HepG2 (cell line): ENCODE results near the gene SLC26A5. TPM values are rescaled to one million over a fixed set of nuclear protein-coding genes. Genes with fewer than 3 reads are reported as not detected.

ENCODE experiments used
- ATAC-seq: fragments of 200-7000 bp; cut with Tn5 transposase; 3 replicates; pipeline ENCODE4 v1.9.1; 2020; ENCODE audit warnings: mild to moderate bottlenecking, moderate library complexity
- BruUV-seq: library from RNA; stranded (reverse); fragments of 400-500 nt; replicated peaks from 2 replicates; lab custom pipeline; 2021; lab: Mats Ljungman, UMichigan
- CTCF ChIA-PET: fragments of 300-600 bp; formaldehyde crosslinking; extraction: SDS; loops from one replicate; lab custom pipeline; 2021; ENCODE audit warnings: low total read pairs, inconsistent platforms, low intra/inter-chr PET ratio; lab: Yijun Ruan, JAX
- POLR2A ChIA-PET: fragments of 350-600 bp; sonication (Branson Sonifier 250); formaldehyde crosslinking; loops from one replicate; lab custom pipeline; 2020; ENCODE audit warnings: antibody characterized with exemption, inconsistent platforms; lab: Yijun Ruan, JAX
- DNase-seq: peaks from one replicate; pipeline ENCODE4 v3.0.0-alpha.2; 2015; ENCODE audit warnings: low spot score
- FAIRE-seq: peaks from 3 replicates; lab custom pipeline; 2011; peaks lifted over from hg19 to GRCh38; lab: Jason Lieb, UNC
- H2AFZ ChIP-seq: one replicate; pipeline ENCODE4 v1.6.1; 2011; ENCODE audit warnings: low read length, inconsistent platforms
- H3K27ac ChIP-seq: fragments of 300-600 bp; 3 replicates; pipeline ENCODE4 v1.8.0; 2011; ENCODE audit warnings: mixed run types, mild to moderate bottlenecking, mixed read lengths, low read length, inconsistent platforms; ENCODE audit not compliant: insufficient read depth; ENCODE audit errors: extremely low read length
- H3K27me3 ChIP-seq, 2 experiments: fragments of 200-600 bp in 1 of 2; 2 replicates in 1 of 2; 3 replicates in 1 of 2; pipeline versions ENCODE4 v1.6.0 to v1.8.0; 2011; ENCODE audit warnings: low read length in 2 of 2, mild to moderate bottlenecking in 2 of 2, moderate library complexity in 2 of 2, inconsistent platforms in 1 of 2; ENCODE audit not compliant: insufficient read depth in 2 of 2, control insufficient read depth in 1 of 2
- H3K36me3 ChIP-seq, 2 experiments: fragments of 200-600 bp in 1 of 2; replicated peaks in 1 of 2; 2 replicates in 1 of 2; 3 replicates in 1 of 2; pipeline versions ENCODE4 v1.5.1 to v1.8.0; 2011; ENCODE audit warnings: low read length in 2 of 2, inconsistent platforms in 1 of 2; ENCODE audit not compliant: insufficient read depth in 2 of 2, control insufficient read depth in 1 of 2
- H3K4me1 ChIP-seq: 2 replicates; pipeline ENCODE4 v1.5.1; 2012; ENCODE audit warnings: low read length, inconsistent platforms; ENCODE audit not compliant: insufficient read depth
- H3K4me2 ChIP-seq: 2 replicates; pipeline ENCODE4 v1.6.0; 2011; ENCODE audit warnings: low read depth, low read length, inconsistent platforms
- H3K4me3 ChIP-seq, 3 experiments: fragments of 200-600 bp in 1 of 3; sonication (generic), shearing (Covaris generic) in 1 of 3; replicated peaks in 1 of 3; 2 replicates each; pipeline ENCODE4 v1.5.1; 2011 to 2016; ENCODE audit warnings: low read length in 3 of 3, inconsistent platforms in 2 of 3, low read depth in 2 of 3, mild to moderate bottlenecking in 2 of 3, control low read depth in 1 of 3, mixed read lengths in 1 of 3; ENCODE audit not compliant: insufficient read depth in 1 of 3
- H3K79me2 ChIP-seq: one replicate; pipeline ENCODE4 v1.6.1; 2011; ENCODE audit warnings: low read length, inconsistent platforms; ENCODE audit not compliant: insufficient read depth
- H3K9ac ChIP-seq: 2 replicates; pipeline ENCODE4 v1.6.0; 2011; ENCODE audit warnings: mild to moderate bottlenecking, low read depth, low read length, inconsistent platforms; ENCODE audit not compliant: insufficient read depth
- H3K9me3 ChIP-seq: 2 replicates; pipeline ENCODE4 v1.5.1; 2012; ENCODE audit warnings: mild to moderate bottlenecking, low read length
- H4K20me1 ChIP-seq: 2 replicates; pipeline ENCODE4 v1.6.0; 2011; ENCODE audit warnings: inconsistent platforms, mild to moderate bottlenecking, low read length, moderate library complexity; ENCODE audit not compliant: insufficient read depth
- ZNF674 ChIP-seq: sonication (generic); formaldehyde crosslinking; IDR thresholded peaks from 2 replicates; pipeline ENCODE4 v1.5.0; 2020; ENCODE audit warnings: low read depth, mild to moderate bottlenecking, missing genetic modification reagents
- WGBS: methylation state at CpG from one replicate; pipeline ENCODE4 v1.1.6; 2017; ENCODE audit warnings: low lambda C conversion rate; 5-methylcytosine and 5-hydroxymethylcytosine counted together
- in situ Hi-C: cut with HindIII; loops from 2 replicates; pipeline ENCODE4 v1.10.0; 2017; ENCODE audit warnings: low pct_unique_long_range_greater_than_20kb; ENCODE audit not compliant: extremely low pct_ligation_motif_present
- intact Hi-C: fragments of 100-400 bp; cut with micrococcal nuclease; formaldehyde crosslinking; loops from one replicate; pipeline ENCODE4 v1.10.0; 2022; ENCODE audit not compliant: unreplicated experiment
- polyA plus RNA-seq, 8 experiments: library from polyadenylated mRNA; depleted of rRNA in 3 of 8; stranded (reverse) in 7 of 8; unstranded in 1 of 8; fragments of >200 nt; fragmentation: Illumina TruSeq in 4 of 8; extraction: Trizol in 4 of 8; gene quantifications; 2 replicates each; pipeline versions ENCODE4 v1.2.1 to v1.2.3, GENCODE V29; 2011 to 2016; ENCODE audit warnings: low read depth in 4 of 8, missing spikeins in 1 of 8, mixed read lengths in 1 of 8; ENCODE audit not compliant: insufficient read depth in 1 of 8
- total RNA-seq, 5 experiments: library from RNA; depleted of rRNA; stranded (reverse); fragments of >200 nt; fragmentation: Illumina TruSeq; extraction: Trizol; gene quantifications; 2 replicates each; pipeline ENCODE4 v1.2.3, GENCODE V29; 2016; ENCODE audit warnings: low read depth in 1 of 5
- TF ChIP-seq, protein P1 (sequence below): sonication (generic); formaldehyde crosslinking; IDR thresholded peaks from 2 replicates; pipeline ENCODE4 v1.5.0; 2020; ENCODE audit warnings: mild to moderate bottlenecking, missing genetic modification reagents

SLC26A5 gene
- total and polyA plus RNA-seq, 2 of the 13 experiments (the other 11 are each of a cell fraction or from before 2014, with no cell fraction given), result 0.08 to 0.11 TPM

DNA sequence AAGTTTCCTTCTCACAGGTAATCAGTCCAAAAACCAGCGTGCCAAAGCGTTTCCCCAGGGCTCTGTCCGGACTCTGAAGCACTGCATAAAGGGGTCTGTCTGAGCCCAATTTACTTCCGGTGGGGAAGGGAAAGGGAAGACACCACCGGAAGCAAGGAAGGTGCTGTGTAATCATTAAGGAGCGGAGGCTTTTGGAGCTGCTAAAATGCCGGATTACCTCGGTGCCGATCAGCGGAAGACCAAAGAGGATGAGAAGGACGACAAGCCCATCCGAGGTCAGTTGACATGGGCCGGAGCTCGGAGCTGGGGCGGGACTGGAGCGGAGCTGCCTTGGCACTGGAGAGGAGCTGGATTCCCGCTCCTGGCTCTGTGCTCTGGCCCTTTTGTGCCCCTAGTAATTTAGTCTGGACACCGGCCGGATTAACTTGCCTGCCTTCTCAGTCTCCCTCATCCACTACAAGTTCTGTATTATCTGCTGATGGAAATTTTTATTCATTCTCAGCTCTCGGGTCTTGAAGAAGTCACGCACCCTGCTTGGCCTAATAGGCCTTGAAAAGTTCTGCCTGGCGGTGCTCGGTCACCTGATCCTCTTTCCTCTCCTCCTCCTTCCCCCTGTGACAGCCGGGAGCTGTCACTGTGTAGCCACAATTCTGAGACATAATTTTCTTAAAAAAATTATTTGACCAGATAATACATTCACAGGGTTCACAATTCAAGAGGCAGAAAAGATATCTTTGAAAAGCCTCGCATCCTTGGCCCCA, 98.3 kb downstream of the SLC26A5 start, which contains the start of gene PSMC2 (continued):
- TF ChIP-seq, protein P1, sequence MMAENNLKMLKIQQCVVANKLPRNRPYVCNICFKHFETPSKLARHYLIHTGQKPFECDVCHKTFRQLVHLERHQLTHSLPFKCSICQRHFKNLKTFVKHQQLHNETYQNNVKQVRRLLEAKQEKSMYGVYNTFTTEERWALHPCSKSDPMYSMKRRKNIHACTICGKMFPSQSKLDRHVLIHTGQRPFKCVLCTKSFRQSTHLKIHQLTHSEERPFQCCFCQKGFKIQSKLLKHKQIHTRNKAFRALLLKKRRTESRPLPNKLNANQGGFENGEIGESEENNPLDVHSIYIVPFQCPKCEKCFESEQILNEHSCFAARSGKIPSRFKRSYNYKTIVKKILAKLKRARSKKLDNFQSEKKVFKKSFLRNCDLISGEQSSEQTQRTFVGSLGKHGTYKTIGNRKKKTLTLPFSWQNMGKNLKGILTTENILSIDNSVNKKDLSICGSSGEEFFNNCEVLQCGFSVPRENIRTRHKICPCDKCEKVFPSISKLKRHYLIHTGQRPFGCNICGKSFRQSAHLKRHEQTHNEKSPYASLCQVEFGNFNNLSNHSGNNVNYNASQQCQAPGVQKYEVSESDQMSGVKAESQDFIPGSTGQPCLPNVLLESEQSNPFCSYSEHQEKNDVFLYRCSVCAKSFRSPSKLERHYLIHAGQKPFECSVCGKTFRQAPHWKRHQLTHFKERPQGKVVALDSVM (CRISPR knock-in tag), result 0 out of 2 replicates have a peak, but pooled peaks have one; percentile 14
- TF ChIP-seq, all 625 proteins: peak for 205

DNA sequence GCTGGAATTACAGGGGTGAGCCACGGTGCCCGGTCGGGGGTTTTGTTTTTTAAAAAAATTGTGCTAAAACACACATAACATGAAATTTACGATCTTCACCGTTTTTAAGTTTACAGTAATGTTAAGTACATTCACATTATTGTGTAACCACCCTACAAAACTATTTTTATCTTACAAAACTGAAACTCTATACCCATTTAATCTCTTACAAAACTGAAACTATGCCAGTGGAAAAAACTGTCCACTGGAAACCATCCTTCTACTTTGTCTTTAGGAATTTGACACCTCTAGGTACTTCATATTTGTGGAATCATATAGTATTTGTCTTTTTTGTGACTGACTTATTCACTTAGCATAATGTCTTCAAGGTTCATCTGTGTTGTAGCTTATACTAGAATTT, 99.6 kb downstream of the SLC26A5 start:
- Histone ChIP-seq H3K79me2 (peaks cover 70% of the 10 kb centered on the region), H3K9me3 (no peaks in the 10 kb centered on the region), H2AFZ (peak overlapping the region; percentile 42), H3K4me3 (no peak overlapping the region), H3K27ac (no peak overlapping the region), H3K4me2 (peak overlapping the region; percentile 88), H3K4me1 (peaks cover 56% of the 10 kb centered on the region), H4K20me1 (peaks cover 7% of the 10 kb centered on the region; the same call in 1 of the 2 replicates), H3K36me3 (peaks cover 0 to 9% of the 10 kb centered on the region in 2 experiments; a peak in 3 of 5 replicates), H3K9ac (no peak overlapping the region), H3K27me3 (no peaks in the 10 kb centered on the region; a peak in 1 of 5 replicates)
- FAIRE-seq, result no peak
- no peak for TF ChIP-seq ZNF674 (CRISPR knock-in tag)
- 96% methylated on average over 5 of the region's 5 CpGs for WGBS
- POLR2A ChIA-PET, result no interaction called here
- no peak for ATAC-seq
- no TSS peak for BruUV-seq
- CTCF ChIA-PET, result no interaction called here
- in situ Hi-C loops, result loop anchor here (10.0 kb wide), 1 partner anchor 58 kb away; no protein-coding TSS in a partner anchor
- intact Hi-C loops, result no loop called here
- no peak for DNase-seq
